ENCODE measurements around the gene BMP7. TPM values are rescaled to one million over a fixed set of nuclear protein-coding genes. Genes with fewer than 3 reads are reported as not detected.

Gene BMP7
- total and polyA plus RNA-seq, 2 of the 13 experiments (the other 11 are each of a cell fraction or from before 2014, with no cell fraction given): not detected

- H2AFZ ChIP-seq (ENCODE audit: low read length): no peak overlapping the region
- no peak overlapping the region for H3K9ac ChIP-seq (ENCODE audit: insufficient read depth, low read depth, low read length)
- 23% methylated on average over 6 of the region's 6 CpGs for WGBS (ENCODE audit: low lambda C conversion rate)
- peaks cover 2 to 24% of the 10 kb centered on the region in 2 experiments; a peak in 3 of 5 replicates for H3K27me3 ChIP-seq (ENCODE audit: control insufficient read depth in 1 of 2, insufficient read depth in 2 of 2, low read length in 2 of 2)
- intact Hi-C loops (cut with micrococcal nuclease; ENCODE audit: unreplicated experiment) (loop anchor here (10.0 kb wide), 1 partner anchor 103 kb away; no protein-coding TSS in a partner anchor), in situ Hi-C loops (cut with HindIII; ENCODE audit: extremely low pct_ligation_motif_present, low pct_unique_long_range_greater_than_20kb) (no loop called here)
- no peaks in the 10 kb centered on the region for H3K9me3 ChIP-seq (ENCODE audit: low read length)
- ChIA-PET POLR2A (no interaction called here), CTCF (ENCODE audit: low intra/inter-chr PET ratio, low total read pairs) (no interaction called here)
- DNase-seq (ENCODE audit: low spot score) (no peak), ATAC-seq (no peak), FAIRE-seq (no peak)
- H3K27ac ChIP-seq (ENCODE audit: extremely low read length, insufficient read depth, low read length): no peak overlapping the region
- no peaks in the 10 kb centered on the region for H3K79me2 ChIP-seq (ENCODE audit: insufficient read depth, low read length)
- H3K4me1 ChIP-seq (ENCODE audit: insufficient read depth, low read length): no peaks in the 10 kb centered on the region
- H4K20me1 ChIP-seq (ENCODE audit: insufficient read depth, low read length): no peaks in the 10 kb centered on the region
- H3K36me3 ChIP-seq (replicated peaks in 1 of 2; ENCODE audit: control insufficient read depth in 1 of 2, insufficient read depth in 2 of 2, low read length in 2 of 2): no peaks in the 10 kb centered on the region
- no peak overlapping the region for H3K4me2 ChIP-seq (ENCODE audit: low read depth, low read length)
- no TSS peak for BruUV-seq (replicated peaks)
- H3K4me3 ChIP-seq (replicated peaks in 1 of 3; ENCODE audit: insufficient read depth in 1 of 3, low read depth in 2 of 3, low read length in 3 of 3): no peak overlapping the region
- TF ChIP-seq SMAD3 (CRISPR knock-in tag; IDR thresholded peaks at IDR 0.05): no peak
- TF ChIP-seq EEA1 (CRISPR knock-in tag; IDR thresholded peaks at IDR 0.05; ENCODE audit: borderline replicate concordance): no peak
- no peak for TF ChIP-seq HMGXB4 (CRISPR knock-in tag; IDR thresholded peaks at IDR 0.05; ENCODE audit: borderline replicate concordance in 1 of 2, low read depth in 1 of 2)
- no peak for TF ChIP-seq ZNF143 (CRISPR knock-in tag; IDR thresholded peaks at IDR 0.05)
- no peak for TF ChIP-seq RARA (CRISPR knock-in tag; IDR thresholded peaks at IDR 0.05)
- TF ChIP-seq PBX3 (CRISPR knock-in tag; IDR thresholded peaks at IDR 0.05; ENCODE audit: borderline replicate concordance): no peak
- no peak for TF ChIP-seq FOXO1 (CRISPR knock-in tag; IDR thresholded peaks at IDR 0.05)
- no peak for TF ChIP-seq TAF1 (CRISPR knock-in tag; IDR thresholded peaks at IDR 0.05)
- no peak for TF ChIP-seq ZNF20 (CRISPR knock-in tag; IDR thresholded peaks at IDR 0.05)
- TF ChIP-seq THAP11 (CRISPR knock-in tag; IDR thresholded peaks at IDR 0.05): no peak
- TF ChIP-seq SP5 (CRISPR knock-in tag; IDR thresholded peaks at IDR 0.05; ENCODE audit: borderline replicate concordance, low read depth): no peak
- TF ChIP-seq RBM39 (IDR thresholded peaks at IDR 0.05; ENCODE audit: low read depth, low read length, poor library complexity, severe bottlenecking): no peak
- no peak for TF ChIP-seq POLR2AphosphoS2 (IDR thresholded peaks at IDR 0.05; ENCODE audit: low read depth, low read length)
- TF ChIP-seq ZSCAN12 (CRISPR knock-in tag; IDR thresholded peaks at IDR 0.05): no peak
- TF ChIP-seq ARNT (IDR thresholded peaks at IDR 0.05): no peak
- no peak for TF ChIP-seq HMG20A (CRISPR knock-in tag; IDR thresholded peaks at IDR 0.05; ENCODE audit: borderline replicate concordance)
- TF ChIP-seq ZFAT (CRISPR knock-in tag; conservative IDR thresholded peaks at IDR 0.05): no peak
- no peak for TF ChIP-seq NPAS2 (CRISPR knock-in tag; IDR thresholded peaks at IDR 0.05; ENCODE audit: borderline replicate concordance)
- TF ChIP-seq GATAD2A (CRISPR knock-in tag; IDR thresholded peaks at IDR 0.05): no peak
Observed at GRCh38 chr20:57241363-57241991, 25.0 kb downstream of the BMP7 start.
